Measurements from ENCODE around the gene HECTD4. TPM values are rescaled to one million over a fixed set of nuclear protein-coding genes. Genes with fewer than 3 reads are reported as not detected.

HECTD4 gene
- total and polyA plus RNA-seq, 2 experiments from 2014 or later = 25.7 to 36.9 TPM

- H3K9me3 Mint-ChIP-seq = no peaks in the 10 kb centered on the region
- no peaks in the 10 kb centered on the region for H3K27me3 ChIP-seq (ENCODE audit: insufficient read depth)
- H2AFZ ChIP-seq = no peak overlapping the region
- no peak overlapping the region for H3K27ac ChIP-seq (ENCODE audit: low read depth)
- no peak overlapping the region for H3K4me2 ChIP-seq
- H3K79me2 ChIP-seq (replicated peaks; ENCODE audit: insufficient read depth) = no peaks in the 10 kb centered on the region
- no peak overlapping the region for H3K27ac Mint-ChIP-seq
- peaks cover 7% of the 10 kb centered on the region for H3K27me3 Mint-ChIP-seq (ENCODE audit: insufficient read depth, low read depth, poor library complexity)
- H3K36me3 Mint-ChIP-seq (ENCODE audit: low read depth) = peaks cover 36% of the 10 kb centered on the region
- TF ChIP-seq ZNF331 (CRISPR knock-in tag; IDR thresholded peaks at IDR 0.05; ENCODE audit: low read depth) (no peak), ZNF462 (CRISPR knock-in tag; IDR thresholded peaks at IDR 0.05) (no peak), JUNB (IDR thresholded peaks at IDR 0.05; ENCODE audit: unreplicated experiment) (no peak), CREB1 (CRISPR knock-in tag; IDR thresholded peaks at IDR 0.05; ENCODE audit: low read depth) (no peak), EZH2 (IDR thresholded peaks at IDR 0.05; ENCODE audit: low read depth, unreplicated experiment) (no peak)
- peaks cover 3% of the 10 kb centered on the region; the same call in 1 of the 2 replicates for H4K20me1 ChIP-seq (replicated peaks; ENCODE audit: insufficient read depth)
- H3K4me3 Mint-ChIP-seq = no peak overlapping the region
- no peaks in the 10 kb centered on the region for H3K9me2 ChIP-seq (ENCODE audit: insufficient read depth)
- peaks cover 3% of the 10 kb centered on the region for H3K36me3 ChIP-seq (ENCODE audit: insufficient read depth)
- DNase-seq (ENCODE audit: low spot score) (no peak), ATAC-seq (no peak)
- no peak overlapping the region for H3K4me3 ChIP-seq
- peaks cover 12% of the 10 kb centered on the region for H3K4me1 ChIP-seq (ENCODE audit: insufficient read depth)
- peaks cover 19% of the 10 kb centered on the region for H3K4me1 Mint-ChIP-seq
- no peaks in the 10 kb centered on the region for H3F3A ChIP-seq (replicated peaks; ENCODE audit: low read depth)
These were observed 202.9 kb downstream of the HECTD4 start for GRCh38 chr12:112179341-112179740.

GRCh38 chr12:112178796-112179195, 203.4 kb downstream of the HECTD4 start:
- H4K20me1 ChIP-seq (replicated peaks; ENCODE audit: insufficient read depth) = peaks cover 3% of the 10 kb centered on the region; the same call in 1 of the 2 replicates
- no peaks in the 10 kb centered on the region for H3F3A ChIP-seq (replicated peaks; ENCODE audit: low read depth)
- Mint-ChIP-seq H3K9me3 (no peaks in the 10 kb centered on the region), H3K27ac (peak overlapping the region; percentile 60; the same call in 1 of the 2 replicates), H3K27me3 (ENCODE audit: insufficient read depth, low read depth, poor library complexity) (peaks cover 7% of the 10 kb centered on the region), H3K36me3 (ENCODE audit: low read depth) (peaks cover 34% of the 10 kb centered on the region), H3K4me3 (no peak overlapping the region), H3K4me1 (peaks cover 16% of the 10 kb centered on the region)
- H3K4me3 ChIP-seq = no peak overlapping the region
- peaks cover 3% of the 10 kb centered on the region for H3K36me3 ChIP-seq (ENCODE audit: insufficient read depth)
- H3K27me3 ChIP-seq (ENCODE audit: insufficient read depth) = no peaks in the 10 kb centered on the region
- H3K4me2 ChIP-seq = no peak overlapping the region
- no peak overlapping the region for H3K27ac ChIP-seq (ENCODE audit: low read depth)
- H2AFZ ChIP-seq = no peak overlapping the region
- no peaks in the 10 kb centered on the region for H3K79me2 ChIP-seq (replicated peaks; ENCODE audit: insufficient read depth)
- TF ChIP-seq POLR2AphosphoS5 (IDR thresholded peaks at IDR 0.05; ENCODE audit: low read depth) (no peak), NANOG (IDR thresholded peaks at IDR 0.05; ENCODE audit: borderline replicate concordance) (no peak), ZNF114 (CRISPR knock-in tag; IDR thresholded peaks at IDR 0.05) (no peak), EZH2 (IDR thresholded peaks at IDR 0.05; ENCODE audit: low read depth, unreplicated experiment) (no peak), JUNB (IDR thresholded peaks at IDR 0.05; ENCODE audit: unreplicated experiment) (no peak), CTCF (conservative IDR thresholded peaks at IDR 0.05; ENCODE audit: low read depth in 2 of 2) (no peak), ZNF331 (CRISPR knock-in tag; IDR thresholded peaks at IDR 0.05; ENCODE audit: low read depth) (no peak)
- peaks cover 12% of the 10 kb centered on the region for H3K4me1 ChIP-seq (ENCODE audit: insufficient read depth)
- H3K9me2 ChIP-seq (ENCODE audit: insufficient read depth) = no peaks in the 10 kb centered on the region
- ATAC-seq (no peak), DNase-seq (ENCODE audit: low spot score) (no peak)

Data from GM23338 (cell line).